KG1 (cell line): Measurements from ENCODE around the gene ETV4.
"Not testable (repeated sequence)": the region's sequence is repeated elsewhere in the genome, so short reads cannot be mapped to it uniquely, and the experiment has no call there.

Experiments used
- DNase-seq: peaks from one replicate; lab custom pipeline; 2025; lab: John Stamatoyannopoulos, UW

ETV4 gene

GRCh38 chr17:43517161-43517560 is 29.0 kb downstream of the ETV4 start:
- no peak for DNase-seq

DNA sequence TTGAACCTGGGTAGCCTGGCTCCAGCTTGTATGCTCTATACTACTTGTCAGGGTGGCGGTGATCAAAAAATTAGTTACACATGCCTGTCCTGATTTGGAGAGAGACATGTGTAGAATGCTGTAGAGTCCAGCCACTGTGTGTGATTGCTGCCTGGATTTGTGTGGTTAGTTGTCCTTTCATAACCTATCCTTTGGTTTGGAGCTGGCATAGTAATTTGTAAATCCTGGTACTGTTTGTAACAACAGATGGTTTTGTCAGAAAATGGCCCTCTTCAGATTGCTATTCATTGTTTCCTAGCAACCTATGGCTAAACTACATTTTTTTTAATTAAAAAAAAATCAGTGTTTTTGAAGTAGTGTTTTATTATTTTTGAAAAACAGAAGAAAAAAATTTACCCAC is 30.5 kb downstream of the ETV4 start:
- no peak for DNase-seq

GRCh38 chr17:43511199-43511598 is 34.9 kb downstream of the ETV4 start:
- not testable (repeated sequence) for DNase-seq

GRCh38 chr17:43509440-43509839 is 36.7 kb downstream of the ETV4 start:
- DNase-seq: not testable (repeated sequence)

DNA sequence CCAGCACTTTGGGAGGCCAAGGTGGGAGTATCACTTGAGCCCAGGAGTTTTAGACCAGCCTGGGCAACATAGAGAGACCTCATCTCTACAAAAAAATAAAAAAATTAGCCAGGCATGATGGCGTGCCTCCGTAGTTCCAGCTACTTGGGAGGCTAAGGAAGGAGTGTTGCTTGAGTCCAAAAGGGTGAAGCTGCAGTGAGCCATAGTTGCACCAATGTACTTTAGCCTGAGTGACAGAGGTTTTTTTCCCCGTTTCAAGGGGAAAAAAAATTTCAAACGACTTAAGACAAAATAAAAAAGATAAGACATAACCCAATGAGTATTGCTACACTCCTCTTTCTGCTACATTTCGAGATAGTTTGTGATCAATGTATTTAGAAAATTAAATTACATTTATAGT is 55.5 kb downstream of the ETV4 start:
- no peak for DNase-seq

- peak; percentile 96 for DNase-seq
Observed at GRCh38 chr17:43483674-43484551, 62.2 kb downstream of the ETV4 start, which contains the start of gene DHX8. Gene DHX8, plus strand, starts transcription at chr17:43483975. Its CDS starts 63 bp downstream, at chr17:43484038.

DNA sequence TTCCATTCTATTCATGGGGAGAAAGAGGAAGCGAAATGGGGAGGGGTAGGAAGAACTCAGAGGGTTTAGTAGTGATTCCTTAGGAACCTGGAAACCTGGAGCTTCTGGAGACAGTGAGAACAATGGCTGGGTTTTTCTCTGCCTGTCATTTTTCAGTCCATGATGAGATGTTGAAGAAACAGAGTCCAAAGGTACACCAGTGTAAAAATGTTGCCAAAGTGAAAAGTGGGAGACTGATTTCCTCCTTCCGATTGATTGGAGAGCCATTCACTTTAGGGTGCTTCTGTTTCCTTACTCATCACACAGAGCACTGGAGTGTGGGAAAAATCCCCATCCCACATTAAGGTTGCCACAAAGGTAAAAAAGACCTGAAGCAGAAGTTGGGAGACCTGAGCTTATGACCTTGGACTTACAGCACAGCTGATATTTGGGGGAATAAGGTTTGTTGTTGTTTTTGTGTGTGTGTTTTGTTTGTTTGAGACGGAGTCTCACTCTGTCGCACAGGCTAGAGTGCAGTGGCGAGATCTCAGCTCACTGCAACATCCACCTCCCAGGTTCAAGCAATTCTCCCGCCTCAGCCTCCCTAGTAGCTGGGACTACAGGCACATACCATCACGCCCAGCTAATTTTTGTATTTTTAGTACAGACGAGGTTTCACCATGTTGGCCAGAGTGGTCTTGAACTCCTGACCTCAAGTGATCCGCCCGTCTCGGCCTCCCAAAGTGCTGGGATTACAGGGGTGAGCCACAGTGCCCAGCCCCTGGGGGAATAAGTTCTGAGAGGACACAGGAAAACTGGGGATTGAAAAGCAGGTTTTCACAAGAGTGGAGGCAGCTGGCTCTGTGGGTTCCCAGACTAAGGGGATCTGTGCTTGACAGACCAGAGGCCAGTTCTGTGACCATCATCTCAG is 63.8 kb downstream of the ETV4 start:
- DNase-seq: no peak

DNA sequence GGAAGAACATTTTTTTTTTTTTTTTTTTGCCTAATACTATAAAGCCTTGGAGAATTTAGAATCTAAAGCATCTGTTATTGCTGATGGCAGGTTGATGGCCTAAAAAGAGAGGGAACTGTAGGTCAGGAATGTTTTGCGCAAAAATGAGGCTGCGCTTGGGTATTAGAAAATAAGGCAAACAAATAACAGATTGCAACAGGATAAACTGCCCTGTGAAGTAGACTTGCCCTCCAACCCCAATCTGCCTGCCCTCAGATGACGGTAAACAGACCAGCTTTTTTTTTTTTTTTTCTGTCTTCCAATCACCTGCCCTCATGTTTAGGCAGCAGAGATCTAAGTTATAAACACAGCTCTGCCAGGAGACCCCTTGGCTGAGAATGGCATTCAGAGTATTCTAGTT is 66.2 kb downstream of the ETV4 start:
- no peak for DNase-seq
